NCI-H2227 (cell line): ENCODE results near the gene MACF1.

Experiments
- DNase-seq: peaks from one replicate; lab custom pipeline; 2025; ENCODE audit not compliant: unreplicated experiment; lab: John Stamatoyannopoulos, UW

The MACF1 gene

GRCh38 chr1:39295901-39296300 is 91.4 kb downstream of the MACF1 start:
- DNase-seq = no peak

GRCh38 chr1:39297551-39297950 is 93.1 kb downstream of the MACF1 start:
- DNase-seq = no peak

- no peak for DNase-seq
Measured at GRCh38 chr1:39301606-39302005, 97.1 kb downstream of the MACF1 start.

GRCh38 chr1:39305555-39305954 is 101.1 kb downstream of the MACF1 start:
- DNase-seq = no peak

GRCh38 chr1:39310015-39310414 is 105.5 kb downstream of the MACF1 start:
- no peak for DNase-seq

GRCh38 chr1:39310691-39311090 is 106.2 kb downstream of the MACF1 start:
- DNase-seq = no peak

- no peak for DNase-seq
Measured at GRCh38 chr1:39317111-39317510, 112.6 kb downstream of the MACF1 start.

- DNase-seq = no peak
Measured at GRCh38 chr1:39317910-39318633, 113.6 kb downstream of the MACF1 start.

GRCh38 chr1:39321979-39322378 is 117.5 kb downstream of the MACF1 start:
- DNase-seq = no peak

- no peak for DNase-seq
Measured at GRCh38 chr1:39322431-39322830, 117.9 kb downstream of the MACF1 start.

GRCh38 chr1:39324888-39325287 is 120.4 kb downstream of the MACF1 start:
- DNase-seq = no peak

GRCh38 chr1:39326836-39327235 is 122.3 kb downstream of the MACF1 start:
- DNase-seq = no peak

- no peak for DNase-seq
Measured at GRCh38 chr1:39328095-39328494, 123.6 kb downstream of the MACF1 start.

GRCh38 chr1:39328586-39329121 is 124.2 kb downstream of the MACF1 start:
- no peak for DNase-seq

GRCh38 chr1:39331647-39332046 is 127.2 kb downstream of the MACF1 start:
- no peak for DNase-seq

- DNase-seq = no peak
Measured at GRCh38 chr1:39332291-39332690, 127.8 kb downstream of the MACF1 start.

- no peak for DNase-seq
Measured at GRCh38 chr1:39332828-39333227, 128.3 kb downstream of the MACF1 start.

- no peak for DNase-seq
Measured at GRCh38 chr1:39333296-39333695, 128.8 kb downstream of the MACF1 start.

- no peak for DNase-seq
Measured at GRCh38 chr1:39335216-39335615, 130.7 kb downstream of the MACF1 start.

- no peak for DNase-seq
Measured at GRCh38 chr1:39337067-39337466, 132.6 kb downstream of the MACF1 start.

- DNase-seq = no peak
Measured at GRCh38 chr1:39342776-39343175, 138.3 kb downstream of the MACF1 start.

- DNase-seq = peak; percentile 55
Measured at GRCh38 chr1:39344394-39345154, 140.1 kb downstream of the MACF1 start.
